Upper lobe of left lung (tissue), 6 donors: Measurements from ENCODE around the gene TNFRSF18. TPM values are rescaled to one million over a fixed set of nuclear protein-coding genes. Genes with fewer than 3 reads are reported as not detected.
A peak's percentile ranks its signal among the peaks of the same experiment; 100 is the strongest.

Experiments used
- ATAC-seq, 2 donors: fragments of 200-7000 bp; cut with Tn5 transposase; one replicate each; pipeline ENCODE4 v1.9.1; 2022; ENCODE audit warnings: mild to moderate bottlenecking in 2 of 2, moderate library complexity in 2 of 2; ENCODE audit not compliant: low FRiP score in 2 of 2
- DNase-seq, 2 donors: peaks; one replicate each; pipeline ENCODE4 v3.0.0-alpha.2; 2019 to 2020
- H3K27ac ChIP-seq, 4 donors: fragments of 200-600 bp; sonication (generic); one replicate each; pipeline ENCODE4 v1.5.1; 2016 to 2019
- H3K27me3 ChIP-seq, 4 donors: fragments of 200-600 bp; sonication (generic); one replicate each; pipeline ENCODE4 v1.5.1; 2017 to 2019
- H3K36me3 ChIP-seq, 4 donors: fragments of 200-600 bp; sonication (generic); one replicate each; pipeline ENCODE4 v1.5.1; 2016 to 2019
- H3K4me1 ChIP-seq, 4 donors: fragments of 200-600 bp; sonication (generic); one replicate each; pipeline ENCODE4 v1.5.1; 2018 to 2019
- H3K4me3 ChIP-seq, 4 donors: fragments of 200-600 bp; sonication (generic); one replicate each; pipeline ENCODE4 v1.5.1; 2017 to 2019; ENCODE audit warnings: mild to moderate bottlenecking in 2 of 4, moderate library complexity in 1 of 4
- H3K9me3 ChIP-seq, 4 donors: fragments of 200-600 bp; sonication (generic); one replicate each; pipeline ENCODE4 v1.5.1; 2018 to 2019
- CTCF ChIP-seq, 6 experiments: fragments of 450-650 bp in 4 of 6; fragments of 200-600 bp in 2 of 6; sonication (generic) in 2 of 6; IDR thresholded peaks; one replicate each; pipeline ENCODE4 v1.5.1; 2016 to 2019; ENCODE audit warnings: antibody characterized with exemption in 6 of 6
- EP300 ChIP-seq, 4 donors: sonication (generic); formaldehyde crosslinking; IDR thresholded peaks; one replicate each; pipeline ENCODE4 v1.5.1; 2017; ENCODE audit warnings: antibody characterized with exemption in 4 of 4, control low read depth in 2 of 4
- POLR2A ChIP-seq, 4 donors: fragments of 450-650 bp; IDR thresholded peaks; one replicate each; pipeline ENCODE4 v1.5.1; 2016 to 2017; ENCODE audit warnings: antibody characterized with exemption in 4 of 4, mild to moderate bottlenecking in 2 of 4
- POLR2AphosphoS5 ChIP-seq, 2 donors: sonication (generic); formaldehyde crosslinking; IDR thresholded peaks; one replicate each; pipeline ENCODE4 v1.5.1; 2017; ENCODE audit warnings: antibody characterized with exemption in 2 of 2
- WGBS, 2 donors: methylation state at CpG; one replicate each; pipeline ENCODE4 v1.1.5; 2017 to 2018; 5-methylcytosine and 5-hydroxymethylcytosine counted together
- total RNA-seq, 6 donors: library from RNA; depleted of rRNA in 4 of 6; stranded (reverse); fragments of >200 nt in 4 of 6; gene quantifications; one replicate each; pipeline versions ENCODE4 v1.1.0 to v1.2.1, GENCODE V29; 2016 to 2021
- donor health status: DM: no; HTN: no; CAD: no; lungs with moderate emphysema.
- donor health status: DM: no; HTN: yes; CAD: no; lungs with severe emphysema.

The TNFRSF18 gene
- total RNA-seq, 6 donors from 2014 or later: 0.89 to 3.4 (median 2.1) TPM; not detected in 1

- TF ChIP-seq CTCF (IDR thresholded peaks at IDR 0.05): no peak
- no peak for TF ChIP-seq EP300 (IDR thresholded peaks at IDR 0.05)
- no peak for TF ChIP-seq POLR2AphosphoS5 (IDR thresholded peaks at IDR 0.05)
- Histone ChIP-seq H3K9me3 (no peaks in the 10 kb centered on the region), H3K36me3 (peaks cover 0 to 3% (median 0%) of the 10 kb centered on the region in 4 donors), H3K4me1 (peaks cover 2 to 18% (median 14%) of the 10 kb centered on the region in 4 donors), H3K27me3 (peaks cover 0 to 8% (median 0%) of the 10 kb centered on the region in 4 donors), H3K27ac (peak overlapping the region in 1 of 4 donors; percentile 42), H3K4me3 (peak overlapping the region in 2 of 4 donors; percentile 57 to 58)
- 77 to 90% methylated on average over 6 to 12 of the region's 12 CpGs for WGBS, 2 donors
- DNase-seq (peak in 1 of 2 donors; percentile 62), ATAC-seq (no peak)
Measured at GRCh38 chr1:1165485-1165884, 40.9 kb downstream of the TNFRSF18 start.

- H3K9me3 ChIP-seq: no peaks in the 10 kb centered on the region
- peaks cover 2 to 18% (median 14%) of the 10 kb centered on the region in 4 donors for H3K4me1 ChIP-seq
- ATAC-seq (no peak), DNase-seq (peak; percentile 57 to 85)
- peak overlapping the region in 2 of 4 donors; percentile 42 to 83 for H3K27ac ChIP-seq
- peaks cover 0 to 3% (median 0%) of the 10 kb centered on the region in 4 donors for H3K36me3 ChIP-seq
- 72 to 81% methylated on average over 10 to 36 of the region's 48 CpGs for WGBS, 2 donors
- TF ChIP-seq EP300 (IDR thresholded peaks at IDR 0.05) (no peak), CTCF (IDR thresholded peaks at IDR 0.05) (no peak), POLR2AphosphoS5 (IDR thresholded peaks at IDR 0.05) (no peak), POLR2A (IDR thresholded peaks at IDR 0.05) (no peak)
- peaks cover 0 to 6% (median 0%) of the 10 kb centered on the region in 4 donors for H3K27me3 ChIP-seq
- H3K4me3 ChIP-seq: peak overlapping the region in 3 of 4 donors; percentile 45 to 58 (median 57)
Measured at GRCh38 chr1:1164701-1165451, 41.5 kb downstream of the TNFRSF18 start.

- ATAC-seq (no peak), DNase-seq (no peak)
- Histone ChIP-seq H3K9me3 (no peaks in the 10 kb centered on the region), H3K4me3 (peak overlapping the region in 3 of 4 donors; percentile 45 to 58 (median 57)), H3K36me3 (peaks cover 0 to 3% (median 0%) of the 10 kb centered on the region in 4 donors), H3K4me1 (peaks cover 2 to 18% (median 14%) of the 10 kb centered on the region in 4 donors), H3K27me3 (peaks cover 0 to under 1% (median 0%) of the 10 kb centered on the region in 4 donors), H3K27ac (peak overlapping the region in 3 of 4 donors; percentile 42 to 83 (median 69))
- TF ChIP-seq POLR2A (IDR thresholded peaks at IDR 0.05) (peak in 1 of 4 donors; percentile 39), CTCF (IDR thresholded peaks at IDR 0.05) (no peak)
- 64 to 84% methylated on average over 18 to 26 of the region's 26 CpGs for WGBS, 2 donors
Measured at GRCh38 chr1:1164361-1164700, 42.1 kb downstream of the TNFRSF18 start.

- ATAC-seq: peak in 1 of 2 donors; percentile 32
Measured at GRCh38 chr1:1163538-1164070, 42.8 kb downstream of the TNFRSF18 start.

More at GRCh38 chr1:1163538-1164070, 42.8 kb downstream of the TNFRSF18 start:
- Histone ChIP-seq H3K27ac (peak overlapping the region; percentile 48 to 89 (median 76)), H3K9me3 (no peaks in the 10 kb centered on the region), H3K27me3 (no peaks in the 10 kb centered on the region), H3K4me1 (peaks cover 6 to 25% (median 18%) of the 10 kb centered on the region in 4 donors), H3K36me3 (no peaks in the 10 kb centered on the region), H3K4me3 (peak overlapping the region; percentile 1 to 58 (median 51))
- WGBS, 2 donors: 81 to 89% methylated on average over 17 to 31 of the region's 33 CpGs
- TF ChIP-seq POLR2AphosphoS5 (IDR thresholded peaks at IDR 0.05) (no peak), POLR2A (IDR thresholded peaks at IDR 0.05) (no peak)
- DNase-seq: peak in 1 of 2 donors; percentile 83
